Lower leg skin (tissue), 4 donors: ENCODE results near the gene F7. TPM values are rescaled to one million over a fixed set of nuclear protein-coding genes. Genes with fewer than 3 reads are reported as not detected.

Experiments
- DNase-seq, 2 donors: peaks; one replicate each; pipeline ENCODE4 v3.0.0-alpha.2; 2019; ENCODE audit warnings: low spot score in 2 of 2
- H3K4me3 ChIP-seq: fragments of 200-600 bp; sonication (generic); 2 replicates; pipeline ENCODE4 v1.5.1; 2017; ENCODE audit warnings: mild to moderate bottlenecking, low read depth; ENCODE audit not compliant: poor library complexity, severe bottlenecking
- POLR2A ChIP-seq, 2 donors: fragments of 450-650 bp; IDR thresholded peaks; one replicate each; pipeline ENCODE4 v1.6.1; 2016 to 2017; ENCODE audit warnings: antibody characterized with exemption in 2 of 2, mild to moderate bottlenecking in 1 of 2, moderate library complexity in 1 of 2
- WGBS, 2 donors: methylation state at CpG; one replicate each; pipeline ENCODE4 v1.1.5; 2018; 5-methylcytosine and 5-hydroxymethylcytosine counted together
- intact Hi-C: fragments of 100-400 bp; cut with DNase I; formaldehyde crosslinking; loops from one replicate; pipeline ENCODE4 v1.15.0; 2023; ENCODE audit warnings: low total_unique reads
- total RNA-seq, 4 donors: library from RNA; depleted of rRNA; stranded (reverse); fragments of >200 nt; gene quantifications; one replicate each; pipeline ENCODE4 v1.1.0, GENCODE V29; 2016
- TF ChIP-seq, protein P1 (sequence below), 3 donors: fragments of 450-650 bp; IDR thresholded peaks; one replicate each; pipeline ENCODE4 v1.5.1; 2016; ENCODE audit warnings: antibody characterized with exemption in 3 of 3, mild to moderate bottlenecking in 3 of 3, moderate library complexity in 2 of 3

F7 gene
- total RNA-seq, 4 donors from 2014 or later = 0.13 TPM; not detected in 3

DNA sequence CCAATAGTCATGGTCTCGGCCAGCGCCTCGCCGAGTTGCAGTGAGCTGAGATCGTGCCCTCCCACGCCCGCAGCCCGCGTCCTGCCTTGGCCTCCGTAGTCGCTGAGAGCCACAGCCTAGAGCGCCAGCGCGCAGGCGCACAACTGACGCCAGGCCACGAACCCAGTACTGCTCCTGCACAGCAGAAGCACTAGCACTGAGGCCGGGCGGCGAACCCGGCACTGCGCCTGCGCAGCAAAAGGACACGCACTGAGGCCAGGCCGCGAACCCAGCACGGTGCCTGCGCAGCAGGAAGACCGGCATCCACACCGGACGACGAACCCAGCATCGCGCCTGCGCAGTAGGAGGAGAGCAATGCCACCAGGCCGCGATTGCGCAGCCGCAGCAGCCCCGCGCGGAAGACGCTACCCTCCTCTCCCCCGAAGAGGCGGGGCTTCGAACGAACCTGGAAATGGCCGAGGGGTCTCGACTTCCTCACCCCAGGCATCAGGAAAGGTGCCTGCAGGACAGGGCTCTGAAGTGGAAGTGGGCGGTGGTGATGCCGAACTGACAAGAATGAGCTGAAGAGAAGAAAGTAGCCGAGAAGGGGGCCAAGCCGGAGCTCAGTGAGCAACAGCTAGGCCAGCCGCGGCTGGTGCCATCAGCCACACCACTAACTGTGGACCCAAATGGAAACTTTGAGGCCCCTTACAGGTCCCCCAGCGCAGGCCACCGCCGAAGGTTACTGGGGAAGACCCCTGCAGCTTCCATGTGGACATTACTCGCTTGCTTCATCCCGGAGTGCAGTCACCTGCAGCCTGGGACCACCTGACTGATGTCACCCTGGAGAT lies 24.5 kb downstream of the F7 start:
- intact Hi-C loops = no loop called here
- DNase-seq = peak in 1 of 2 donors; percentile 83
- WGBS, 2 donors = 50 to 60% methylated on average over 59 of the region's 60 CpGs
- H3K4me3 ChIP-seq = no peak overlapping the region
- TF ChIP-seq, protein P1, sequence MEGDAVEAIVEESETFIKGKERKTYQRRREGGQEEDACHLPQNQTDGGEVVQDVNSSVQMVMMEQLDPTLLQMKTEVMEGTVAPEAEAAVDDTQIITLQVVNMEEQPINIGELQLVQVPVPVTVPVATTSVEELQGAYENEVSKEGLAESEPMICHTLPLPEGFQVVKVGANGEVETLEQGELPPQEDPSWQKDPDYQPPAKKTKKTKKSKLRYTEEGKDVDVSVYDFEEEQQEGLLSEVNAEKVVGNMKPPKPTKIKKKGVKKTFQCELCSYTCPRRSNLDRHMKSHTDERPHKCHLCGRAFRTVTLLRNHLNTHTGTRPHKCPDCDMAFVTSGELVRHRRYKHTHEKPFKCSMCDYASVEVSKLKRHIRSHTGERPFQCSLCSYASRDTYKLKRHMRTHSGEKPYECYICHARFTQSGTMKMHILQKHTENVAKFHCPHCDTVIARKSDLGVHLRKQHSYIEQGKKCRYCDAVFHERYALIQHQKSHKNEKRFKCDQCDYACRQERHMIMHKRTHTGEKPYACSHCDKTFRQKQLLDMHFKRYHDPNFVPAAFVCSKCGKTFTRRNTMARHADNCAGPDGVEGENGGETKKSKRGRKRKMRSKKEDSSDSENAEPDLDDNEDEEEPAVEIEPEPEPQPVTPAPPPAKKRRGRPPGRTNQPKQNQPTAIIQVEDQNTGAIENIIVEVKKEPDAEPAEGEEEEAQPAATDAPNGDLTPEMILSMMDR (IDR thresholded peaks at IDR 0.05) = no peak
- TF ChIP-seq POLR2A (IDR thresholded peaks at IDR 0.05) = no peak

DNA sequence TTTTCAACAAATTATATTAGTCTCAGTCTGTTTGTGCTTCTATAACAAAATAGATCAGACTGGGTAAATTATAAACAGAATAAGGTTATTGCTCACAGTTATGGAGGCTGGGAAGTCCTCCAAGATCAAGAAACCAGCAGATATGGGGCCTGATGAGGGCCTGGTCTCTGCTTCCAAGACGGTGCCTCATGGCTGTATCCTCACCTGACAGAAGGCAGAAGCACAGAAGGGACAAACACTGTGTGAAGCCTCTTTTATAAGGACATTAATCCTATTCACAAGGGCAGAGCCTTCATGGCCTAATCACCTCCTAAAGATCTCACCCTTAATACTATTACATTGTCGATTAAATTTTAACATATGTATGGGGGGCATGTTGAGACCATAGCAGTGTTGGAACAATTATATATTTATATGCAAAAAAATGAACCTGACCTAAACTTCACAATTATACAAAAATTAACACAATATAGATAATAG lies 29.7 kb downstream of the F7 start:
- DNase-seq = no peak

DNA sequence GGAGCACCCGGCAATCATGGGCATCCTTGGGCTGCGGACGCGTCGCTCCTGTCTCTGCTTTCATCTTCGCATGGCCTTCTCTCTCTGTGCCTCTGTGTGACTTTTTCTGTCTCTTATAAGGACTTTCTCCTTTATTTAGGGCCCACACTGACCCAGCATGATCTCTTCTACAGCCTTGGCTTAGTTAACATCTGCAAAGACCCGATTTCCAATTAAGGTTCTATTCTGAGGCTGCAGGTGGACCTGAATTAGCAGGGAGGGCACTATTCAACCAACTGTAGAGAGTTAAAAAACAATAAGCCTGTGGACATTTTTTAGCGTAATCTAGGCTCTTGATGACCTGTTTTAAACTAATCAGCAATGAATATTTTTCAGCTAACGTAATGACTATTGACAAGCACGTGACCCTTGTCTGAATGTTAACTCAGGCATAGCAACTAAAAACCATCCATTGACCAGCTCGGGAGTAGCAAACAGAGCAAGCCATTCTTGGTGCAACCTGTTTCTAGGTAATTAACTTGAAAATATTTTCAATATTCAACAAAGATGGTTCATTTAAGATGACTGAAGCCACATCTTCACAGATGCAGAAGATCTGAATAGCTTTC lies 32.2 kb downstream of the F7 start:
- intact Hi-C loops = no loop called here
- TF ChIP-seq, protein P1 (IDR thresholded peaks at IDR 0.05) = no peak
- TF ChIP-seq POLR2A (IDR thresholded peaks at IDR 0.05) = no peak
- no peak overlapping the region for H3K4me3 ChIP-seq
- 84 to 87% methylated on average over 11 of the region's 11 CpGs for WGBS, 2 donors
- no peak for DNase-seq

More for the DNA sequence above, 29.7 kb downstream of the F7 start:
- no peak overlapping the region for H3K4me3 ChIP-seq
- intact Hi-C loops = no loop called here
- 90 to 91% methylated on average over 2 of the region's 2 CpGs for WGBS, 2 donors
- no peak for TF ChIP-seq POLR2A (IDR thresholded peaks at IDR 0.05)
- TF ChIP-seq, protein P1 (IDR thresholded peaks at IDR 0.05) = no peak

DNA sequence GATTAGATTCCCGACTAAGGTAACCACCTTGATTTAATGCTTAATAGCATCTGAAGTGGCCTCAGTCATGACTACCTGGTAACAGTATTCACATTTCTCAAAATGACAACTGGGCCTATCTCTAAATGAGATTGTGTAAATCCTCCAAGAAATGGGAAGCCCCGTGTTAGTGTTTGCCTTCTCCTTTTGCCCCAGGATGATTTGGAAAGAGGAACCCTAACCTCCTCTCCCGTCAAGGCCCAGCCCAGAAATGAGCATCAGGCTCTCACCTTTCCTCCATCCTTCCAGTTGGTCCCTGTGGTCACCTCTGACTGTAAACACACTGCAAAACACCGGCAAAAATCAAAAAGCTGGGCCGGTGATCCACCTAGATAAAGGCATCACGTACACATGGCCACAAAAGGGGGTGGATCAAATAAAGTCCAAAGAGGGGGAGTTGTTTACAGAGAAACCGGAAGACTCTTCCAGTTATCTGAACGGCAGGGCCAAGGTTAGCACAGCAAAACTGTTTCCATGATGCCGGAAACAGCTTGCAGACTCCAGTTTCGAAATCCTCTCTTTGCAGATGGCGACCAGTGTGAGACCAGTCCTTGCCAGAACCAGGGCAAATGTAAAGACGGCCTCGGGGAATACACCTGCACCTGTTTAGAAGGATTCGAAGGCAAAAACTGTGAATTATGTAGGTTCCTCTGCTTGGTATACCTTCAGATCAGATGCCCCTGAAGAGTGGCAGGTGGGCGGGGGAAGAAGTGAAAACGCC lies 33.4 kb downstream of the F7 start:
- no peak for TF ChIP-seq POLR2A (IDR thresholded peaks at IDR 0.05)
- TF ChIP-seq, protein P1 (IDR thresholded peaks at IDR 0.05) = no peak
- H3K4me3 ChIP-seq = no peak overlapping the region
- 80 to 82% methylated on average over 16 of the region's 16 CpGs for WGBS, 2 donors
- DNase-seq = peak in 1 of 2 donors; percentile 52
- intact Hi-C loops = no loop called here

DNA sequence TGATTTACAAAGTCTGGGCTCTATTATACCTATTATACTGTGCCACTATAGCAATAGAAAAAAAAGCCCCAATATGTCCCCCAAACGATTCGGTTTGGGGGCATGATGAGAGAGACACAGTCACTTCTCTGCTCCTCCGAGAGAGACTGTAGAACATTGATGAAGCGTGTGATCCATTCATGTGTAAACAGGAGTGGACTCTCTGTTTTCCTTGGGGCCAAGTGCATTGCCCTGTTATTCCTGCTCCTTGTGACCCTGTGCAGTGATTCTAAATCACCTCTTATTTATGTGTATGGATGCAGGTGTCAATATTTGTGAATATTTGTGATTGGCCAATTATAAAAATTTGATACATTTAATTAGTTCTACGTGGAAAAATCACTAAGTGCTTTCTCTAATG lies 34.0 kb downstream of the F7 start:
- intact Hi-C loops = no loop called here
- 86% methylated on average over 5 of the region's 5 CpGs for WGBS, 2 donors
- no peak for DNase-seq
- no peak overlapping the region for H3K4me3 ChIP-seq
- no peak for TF ChIP-seq POLR2A (IDR thresholded peaks at IDR 0.05)
- TF ChIP-seq, protein P1 (IDR thresholded peaks at IDR 0.05) = no peak
